Measurements from ENCODE around the gene GRID2.

DNA sequence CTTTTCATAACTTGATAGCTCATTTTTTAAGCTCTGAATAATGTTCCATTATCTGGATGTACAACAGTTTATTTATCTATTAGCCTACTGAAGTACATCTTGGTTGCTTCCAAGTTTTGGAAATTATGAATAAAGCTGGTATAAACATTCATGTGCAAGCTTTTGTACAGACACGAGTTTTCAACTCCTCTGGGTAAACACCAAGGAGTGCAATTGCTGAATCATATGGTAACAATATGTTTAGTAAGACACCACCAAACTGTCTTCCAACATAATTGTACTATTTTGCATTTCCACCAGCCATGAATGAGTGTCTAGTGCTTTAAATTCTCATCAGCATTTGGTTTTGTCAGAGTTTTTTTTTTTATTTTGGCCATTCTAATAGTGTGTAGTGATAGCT is 1258.1 kb downstream of the GRID2 start:
- TF ChIP-seq CTCF (IDR thresholded peaks at IDR 0.05): no peak
- TF ChIP-seq EP300 (IDR thresholded peaks at IDR 0.05): no peak

Measured in tibial nerve (tissue), 4 donors.